Thyroid gland (tissue), 4 donors: ENCODE measurements around the gene SPAG5.
A peak's percentile ranks its signal among the peaks of the same experiment; 100 is the strongest.

Experiments used
- CTCF ChIP-seq, 6 experiments: fragments of 200-600 bp in 3 of 6; fragments of 450-650 bp in 3 of 6; sonication (generic) in 3 of 6; IDR thresholded peaks; one replicate each; pipeline ENCODE4 v1.5.1; 2016 to 2019; ENCODE audit warnings: antibody characterized with exemption in 6 of 6, mild to moderate bottlenecking in 2 of 6, inconsistent platforms in 1 of 6, moderate library complexity in 1 of 6
- POLR2A ChIP-seq, 2 donors: fragments of 450-650 bp; IDR thresholded peaks; one replicate each; pipeline ENCODE4 v1.6.1; 2017; ENCODE audit warnings: antibody characterized with exemption in 2 of 2, mild to moderate bottlenecking in 2 of 2, moderate library complexity in 1 of 2

GRCh38 chr17:28548417-28549130 lies 50.3 kb downstream of the SPAG5 start:
- TF ChIP-seq POLR2A (IDR thresholded peaks at IDR 0.05) (no peak), CTCF (IDR thresholded peaks at IDR 0.05) (peak in 1 of 6 experiments; percentile 12)
